Activated CD4-positive, alpha-beta T cell treated with anti-CD3 and anti-CD28 coated beads, Interleukin-2, Interleukin-6, amounts not matched to agents 100 ng/mL and 50 ng/mL, durations not matched to agents 16 hours and 8 hours (primary cell): ENCODE results near the gene CD40LG.

Source experiments
- DNase-seq: peaks from one replicate; pipeline ENCODE4 v3.0.0-alpha.2; 2020

The CD40LG gene

GRCh38 chrX:136652822-136653723 is 5.1 kb downstream of the CD40LG start:
- peak; percentile 74 for DNase-seq

GRCh38 chrX:136656361-136656964 is 8.5 kb downstream of the CD40LG start:
- no peak for DNase-seq

GRCh38 chrX:136658151-136658550 is 10.2 kb downstream of the CD40LG start:
- no peak for DNase-seq

GRCh38 chrX:136659174-136659573 is 11.2 kb downstream of the CD40LG start:
- peak; percentile 56 for DNase-seq

- DNase-seq, result no peak
Measured at GRCh38 chrX:136660896-136661295, 12.9 kb downstream of the CD40LG start.

GRCh38 chrX:136662104-136662503 is 14.1 kb downstream of the CD40LG start:
- DNase-seq, result no peak

- no peak for DNase-seq
Measured at GRCh38 chrX:136662976-136663375, 15.0 kb downstream of the CD40LG start.

GRCh38 chrX:136665258-136665900 is 17.4 kb downstream of the CD40LG start:
- DNase-seq, result no peak

- DNase-seq, result no peak
Measured at GRCh38 chrX:136666088-136666487, 18.1 kb downstream of the CD40LG start.

GRCh38 chrX:136667446-136668168 is 19.6 kb downstream of the CD40LG start:
- DNase-seq, result no peak

- DNase-seq, result no peak
Measured at GRCh38 chrX:136671006-136671610, 23.1 kb downstream of the CD40LG start.

- DNase-seq, result no peak
Measured at GRCh38 chrX:136674270-136674985, 26.5 kb downstream of the CD40LG start.

GRCh38 chrX:136679531-136679930 is 31.6 kb downstream of the CD40LG start:
- DNase-seq, result no peak

GRCh38 chrX:136684120-136684519 is 36.2 kb downstream of the CD40LG start:
- DNase-seq, result no peak

- peak; percentile 29 for DNase-seq
Measured at GRCh38 chrX:136687457-136687856, 39.5 kb downstream of the CD40LG start.

GRCh38 chrX:136689436-136689835 is 41.5 kb downstream of the CD40LG start:
- DNase-seq, result peak; percentile 58

- DNase-seq, result peak; percentile 32
Measured at GRCh38 chrX:136691028-136691809, 43.3 kb downstream of the CD40LG start.

GRCh38 chrX:136692271-136692670 is 44.3 kb downstream of the CD40LG start:
- no peak for DNase-seq

GRCh38 chrX:136694431-136695087 is 46.6 kb downstream of the CD40LG start:
- peak; percentile 74 for DNase-seq

- no peak for DNase-seq
Measured at GRCh38 chrX:136697156-136697555, 49.2 kb downstream of the CD40LG start.

GRCh38 chrX:136708348-136708747 is 60.4 kb downstream of the CD40LG start:
- DNase-seq, result no peak
